HG03139 (cell line): ENCODE measurements around the gene SRPK2.

ENCODE experiments used
- ATAC-seq: cut with Tn5 transposase; IDR thresholded peaks from one replicate; pipeline ENCODE4 v1.9.1; 2021; ENCODE audit not compliant: unreplicated experiment

The SRPK2 gene

GRCh38 chr7:105151152-105151551 lies 237.6 kb downstream of the SRPK2 start:
- no peak for ATAC-seq

GRCh38 chr7:105149827-105150226 lies 238.9 kb downstream of the SRPK2 start:
- no peak for ATAC-seq

DNA sequence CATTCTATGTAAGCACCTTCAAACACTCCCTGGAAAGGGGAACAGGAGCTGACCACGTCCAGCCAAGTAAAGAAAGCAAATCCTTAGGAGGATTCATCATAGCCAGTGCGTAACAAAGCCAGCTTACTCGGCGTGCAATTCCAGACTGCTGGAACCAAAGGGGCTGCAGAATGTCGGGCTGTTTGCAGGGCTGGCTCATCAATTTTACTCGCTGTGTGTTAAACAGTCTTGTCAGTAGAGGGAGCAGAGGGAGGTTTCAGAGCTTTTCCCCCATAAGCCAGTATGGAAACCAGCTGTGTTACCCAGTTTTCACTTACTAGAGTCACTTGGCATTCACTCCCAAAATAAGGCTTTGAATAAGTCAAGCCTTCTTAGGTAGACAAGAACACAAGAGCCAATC lies 247.7 kb downstream of the SRPK2 start:
- no peak for ATAC-seq

DNA sequence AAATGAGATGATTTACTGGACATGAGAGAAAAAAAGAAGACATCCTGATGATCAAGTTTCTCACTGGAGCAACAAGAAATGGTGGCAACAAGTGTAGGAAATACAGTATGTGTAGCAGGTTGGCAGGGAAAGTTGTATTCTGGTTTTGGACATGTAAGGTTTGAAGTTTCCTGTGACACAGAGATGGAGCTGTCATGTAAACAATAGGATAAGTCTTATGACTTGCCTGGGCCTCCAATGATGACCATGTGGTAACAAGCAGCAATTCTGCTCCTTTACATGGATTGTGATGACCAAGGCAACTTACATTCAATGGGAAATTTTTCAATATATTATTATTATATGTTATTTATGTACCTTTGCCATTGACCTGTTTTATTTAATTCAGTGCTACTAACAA lies 249.3 kb downstream of the SRPK2 start:
- no peak for ATAC-seq

- no peak for ATAC-seq
These were observed 250.8 kb downstream of the SRPK2 start for GRCh38 chr7:105137898-105138297.

GRCh38 chr7:105136221-105136620 lies 252.5 kb downstream of the SRPK2 start:
- no peak for ATAC-seq

DNA sequence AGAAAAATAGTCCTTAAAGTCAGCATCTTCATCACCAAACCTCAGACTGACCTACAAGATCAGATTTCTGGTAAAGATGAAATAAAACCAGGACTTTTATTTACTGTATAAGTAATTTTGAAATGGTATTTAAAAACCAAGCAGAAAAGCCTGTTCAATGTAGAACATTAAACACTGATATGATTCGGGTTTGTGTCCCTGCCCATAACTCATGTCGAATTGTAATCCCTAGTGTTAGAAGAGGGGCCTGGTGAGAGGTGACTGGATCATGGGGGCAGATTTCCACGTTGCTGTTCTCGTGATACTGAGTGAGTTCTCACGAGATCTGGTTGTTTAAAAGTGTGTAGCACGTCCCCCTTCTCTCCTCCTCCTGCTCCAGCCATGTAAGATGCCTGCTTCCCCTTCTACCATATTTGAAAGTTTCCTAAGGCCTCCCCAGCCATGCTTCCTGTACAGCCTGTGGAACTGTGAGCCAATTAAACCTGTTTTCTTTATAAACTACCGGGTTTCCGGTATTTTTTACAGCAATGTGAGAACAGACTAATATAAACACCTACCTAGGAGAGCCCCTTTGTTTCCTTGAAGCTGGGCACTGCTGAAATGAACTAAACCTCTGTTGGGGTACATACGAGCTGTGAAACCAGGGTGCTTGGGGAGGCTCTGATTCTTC lies 254.6 kb downstream of the SRPK2 start:
- ATAC-seq: no peak

DNA sequence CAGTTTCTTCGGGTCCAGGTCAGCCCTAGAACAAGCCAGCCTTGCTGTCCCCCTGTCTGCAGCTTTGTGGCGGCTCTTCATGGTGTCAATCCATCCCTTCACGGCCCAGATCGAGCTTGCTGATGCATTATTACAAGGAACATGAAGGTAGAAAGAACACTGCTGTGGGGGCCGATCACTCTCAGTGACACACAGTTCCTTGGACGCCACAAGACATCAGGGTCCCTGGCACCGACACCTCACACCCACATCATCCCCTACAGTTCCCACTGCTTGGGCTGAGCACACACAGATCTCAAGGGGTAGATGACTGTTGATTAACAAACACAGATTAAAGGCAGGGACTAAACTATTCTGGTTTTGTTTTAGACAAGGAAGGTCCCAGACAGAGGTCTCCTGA lies 255.4 kb downstream of the SRPK2 start:
- no peak for ATAC-seq

- ATAC-seq: no peak
These were observed 255.9 kb downstream of the SRPK2 start for GRCh38 chr7:105132835-105133234.

GRCh38 chr7:105132335-105132734 lies 256.4 kb downstream of the SRPK2 start:
- no peak for ATAC-seq

GRCh38 chr7:105131890-105132289 lies 256.8 kb downstream of the SRPK2 start:
- ATAC-seq: no peak

- no peak for ATAC-seq
These were observed 257.6 kb downstream of the SRPK2 start for GRCh38 chr7:105131033-105131656.

DNA sequence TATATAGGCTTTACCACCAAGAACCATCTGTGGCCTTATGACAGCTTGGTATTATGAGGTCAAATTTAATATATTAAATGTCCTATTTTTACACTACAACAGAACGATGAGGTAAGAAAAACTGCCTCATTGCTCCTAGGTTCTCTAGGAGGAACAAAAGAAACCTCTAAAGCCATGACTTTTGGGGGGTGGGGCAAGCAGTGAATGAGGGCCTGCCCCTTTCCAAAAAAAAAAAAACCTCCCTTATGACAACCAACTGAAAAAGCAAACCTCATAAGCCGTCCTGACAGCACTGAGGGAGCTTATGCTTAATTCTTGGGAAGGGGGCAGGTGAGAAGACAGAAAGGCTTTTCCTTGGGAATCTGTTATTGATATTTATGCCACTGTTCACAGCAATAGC lies 258.1 kb downstream of the SRPK2 start:
- ATAC-seq: no peak

DNA sequence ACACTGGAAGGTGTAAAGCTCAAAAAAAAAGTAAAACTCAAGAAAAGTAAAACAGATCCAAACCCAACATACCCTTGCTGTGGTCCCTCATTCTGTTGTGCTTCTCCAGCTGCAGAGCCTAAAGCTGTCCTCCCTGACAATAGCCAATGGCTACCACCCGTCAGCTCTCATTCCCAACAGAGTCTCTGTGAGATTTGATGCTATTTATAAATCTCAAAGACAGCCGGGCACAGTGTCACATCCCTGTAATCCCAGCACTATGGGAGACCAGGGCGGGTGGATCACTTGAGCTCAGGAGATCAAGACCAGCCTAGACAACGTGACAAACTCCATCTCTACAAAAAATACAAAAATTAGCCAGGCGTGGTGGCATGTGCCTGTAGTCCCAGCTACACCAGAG lies 258.7 kb downstream of the SRPK2 start:
- no peak for ATAC-seq

GRCh38 chr7:105127179-105127578 lies 261.5 kb downstream of the SRPK2 start:
- ATAC-seq: no peak

- no peak for ATAC-seq
These were observed 262.2 kb downstream of the SRPK2 start for GRCh38 chr7:105126436-105126975.

DNA sequence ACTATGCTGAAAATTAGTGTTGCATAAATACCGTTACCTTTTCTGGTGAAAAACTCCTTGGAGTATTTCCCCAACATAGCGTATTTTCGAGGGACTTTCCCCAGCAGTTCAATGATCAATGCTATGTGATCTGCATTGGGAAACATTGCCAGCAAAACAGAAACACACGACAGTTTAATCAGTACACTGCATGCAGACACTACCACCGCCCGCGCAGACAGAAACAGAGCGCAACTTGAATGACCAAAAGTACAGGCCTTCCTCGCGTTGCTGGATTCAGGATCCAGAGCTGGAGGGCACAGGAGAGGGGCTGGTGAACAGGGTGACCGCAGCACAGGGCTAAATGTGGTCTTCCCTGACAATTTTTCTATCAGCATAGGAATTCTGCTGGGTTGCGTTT lies 263.0 kb downstream of the SRPK2 start:
- ATAC-seq: no peak

- ATAC-seq: no peak
These were observed 266.1 kb downstream of the SRPK2 start for GRCh38 chr7:105122619-105123018.

GRCh38 chr7:105118612-105119600 lies 269.8 kb downstream of the SRPK2 start:
- ATAC-seq: no peak

DNA sequence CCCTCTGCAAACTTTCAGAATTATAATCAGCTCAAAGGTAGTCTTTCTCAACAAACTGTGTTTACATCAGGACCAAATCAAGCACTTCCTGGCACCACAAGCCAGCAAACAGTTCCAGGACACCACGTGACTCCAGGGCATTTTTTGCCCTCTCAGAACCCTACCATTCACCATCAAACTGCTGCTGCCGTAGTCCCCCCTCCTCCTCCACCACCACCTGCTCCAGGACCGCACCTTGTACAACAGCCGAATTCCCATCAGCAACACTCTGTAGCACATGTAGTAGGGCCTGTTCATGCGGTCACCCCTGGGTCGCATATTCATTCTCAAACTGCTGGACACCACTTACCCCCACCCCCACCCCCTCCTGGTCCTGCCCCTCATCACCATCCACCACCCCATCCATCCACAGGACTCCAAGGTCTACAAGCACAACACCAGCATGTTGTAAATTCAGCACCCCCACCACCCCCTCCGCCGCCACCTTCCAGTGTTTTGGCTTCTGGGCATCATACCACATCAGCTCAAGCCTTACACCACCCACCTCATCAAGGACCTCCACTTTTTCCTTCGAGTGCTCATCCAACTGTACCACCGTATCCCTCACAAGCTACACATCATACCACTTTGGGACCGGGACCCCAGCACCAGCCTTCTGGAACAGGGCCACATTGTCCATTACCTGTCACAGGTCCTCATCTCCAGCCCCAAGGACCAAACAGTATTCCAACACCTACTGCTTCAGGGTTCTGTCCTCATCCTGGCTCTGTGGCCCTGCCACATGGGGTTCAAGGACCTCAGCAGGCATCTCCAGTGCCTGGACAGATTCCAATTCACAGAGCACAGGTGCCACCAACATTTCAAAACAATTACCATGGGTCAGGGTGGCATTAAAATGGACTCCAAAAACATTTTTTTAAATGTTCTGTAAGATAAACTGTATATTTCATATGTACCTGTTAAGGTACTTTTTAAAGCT lies 276.0 kb downstream of the SRPK2 start:
- ATAC-seq: no peak
